ENCODE measurements around the gene TRIM17. TPM values are rescaled to one million over a fixed set of nuclear protein-coding genes. Genes with fewer than 3 reads are reported as not detected.

The TRIM17 gene
- total RNA-seq, 2 donors from 2014 or later = not detected

- TF ChIP-seq CTCF (IDR thresholded peaks at IDR 0.05) = no peak
- Histone ChIP-seq H3K4me3 (peak overlapping the region; percentile 37 to 64), H3K27ac (peak overlapping the region in 1 of 2 donors; percentile 71), H3K27me3 (no peaks in the 10 kb centered on the region), H3K9me3 (no peaks in the 10 kb centered on the region), H3K36me3 (no peaks in the 10 kb centered on the region), H3K4me1 (peaks cover 0 to 9% of the 10 kb centered on the region in 2 donors)
- no peak for DNase-seq (ENCODE audit: low spot score)
These were observed 29.4 kb upstream of the TRIM17 start for GRCh38 chr1:228445843-228446650.

- Histone ChIP-seq H3K27me3 (no peaks in the 10 kb centered on the region), H3K4me3 (peak overlapping the region; percentile 37 to 64), H3K4me1 (peaks cover 0 to 9% of the 10 kb centered on the region in 2 donors), H3K27ac (peak overlapping the region in 1 of 2 donors; percentile 71), H3K9me3 (no peaks in the 10 kb centered on the region), H3K36me3 (no peaks in the 10 kb centered on the region)
- DNase-seq (ENCODE audit: low spot score) = no peak
- TF ChIP-seq CTCF (IDR thresholded peaks at IDR 0.05) = no peak
These were observed 28.8 kb upstream of the TRIM17 start for GRCh38 chr1:228445490-228445842.

- Histone ChIP-seq H3K27ac (no peak overlapping the region), H3K4me3 (no peak overlapping the region), H3K4me1 (peaks cover 0 to 9% of the 10 kb centered on the region in 2 donors), H3K36me3 (no peaks in the 10 kb centered on the region), H3K9me3 (no peaks in the 10 kb centered on the region), H3K27me3 (no peaks in the 10 kb centered on the region)
- no peak for DNase-seq (ENCODE audit: low spot score)
- TF ChIP-seq CTCF (IDR thresholded peaks at IDR 0.05) = no peak
These were observed 26.7 kb upstream of the TRIM17 start for GRCh38 chr1:228443395-228443794.

- H3K27me3 ChIP-seq = no peaks in the 10 kb centered on the region
These were observed 24.3 kb upstream of the TRIM17 start for GRCh38 chr1:228440761-228441500.

GRCh38 chr1:228438266-228438665 lies 21.6 kb upstream of the TRIM17 start:
- Histone ChIP-seq H3K4me1 (no peaks in the 10 kb centered on the region), H3K36me3 (no peaks in the 10 kb centered on the region), H3K27ac (no peak overlapping the region), H3K9me3 (no peaks in the 10 kb centered on the region), H3K27me3 (no peaks in the 10 kb centered on the region), H3K4me3 (no peak overlapping the region)
- no peak for DNase-seq (ENCODE audit: low spot score)
- TF ChIP-seq CTCF (IDR thresholded peaks at IDR 0.05) = no peak

More at GRCh38 chr1:228440761-228441500, 24.3 kb upstream of the TRIM17 start:
- Histone ChIP-seq H3K4me3 (no peak overlapping the region), H3K36me3 (no peaks in the 10 kb centered on the region), H3K9me3 (no peaks in the 10 kb centered on the region), H3K4me1 (peaks cover 0 to 1% of the 10 kb centered on the region in 2 donors), H3K27ac (no peak overlapping the region)
- DNase-seq (ENCODE audit: low spot score) = no peak
- no peak for TF ChIP-seq CTCF (IDR thresholded peaks at IDR 0.05)
